Upper lobe of left lung (tissue), 6 donors: ENCODE measurements around the gene ZBTB38. TPM values are rescaled to one million over a fixed set of nuclear protein-coding genes. Genes with fewer than 3 reads are reported as not detected.
A peak's percentile ranks its signal among the peaks of the same experiment; 100 is the strongest.

ENCODE experiments used
- ATAC-seq, 2 donors: fragments of 200-7000 bp; cut with Tn5 transposase; one replicate each; pipeline ENCODE4 v1.9.1; 2022; ENCODE audit warnings: mild to moderate bottlenecking in 2 of 2, moderate library complexity in 2 of 2; ENCODE audit not compliant: low FRiP score in 2 of 2
- DNase-seq, 2 donors: peaks; one replicate each; pipeline ENCODE4 v3.0.0-alpha.2; 2019 to 2020
- H3K27ac ChIP-seq, 4 donors: fragments of 200-600 bp; sonication (generic); one replicate each; pipeline ENCODE4 v1.5.1; 2016 to 2019
- H3K27me3 ChIP-seq, 4 donors: fragments of 200-600 bp; sonication (generic); one replicate each; pipeline ENCODE4 v1.5.1; 2017 to 2019
- H3K36me3 ChIP-seq, 4 donors: fragments of 200-600 bp; sonication (generic); one replicate each; pipeline ENCODE4 v1.5.1; 2016 to 2019
- H3K4me1 ChIP-seq, 4 donors: fragments of 200-600 bp; sonication (generic); one replicate each; pipeline ENCODE4 v1.5.1; 2018 to 2019
- H3K4me3 ChIP-seq, 4 donors: fragments of 200-600 bp; sonication (generic); one replicate each; pipeline ENCODE4 v1.5.1; 2017 to 2019; ENCODE audit warnings: mild to moderate bottlenecking in 2 of 4, moderate library complexity in 1 of 4
- H3K9me3 ChIP-seq, 4 donors: fragments of 200-600 bp; sonication (generic); one replicate each; pipeline ENCODE4 v1.5.1; 2018 to 2019
- EP300 ChIP-seq, 4 donors: sonication (generic); formaldehyde crosslinking; IDR thresholded peaks; one replicate each; pipeline ENCODE4 v1.5.1; 2017; ENCODE audit warnings: antibody characterized with exemption in 4 of 4, control low read depth in 2 of 4
- POLR2A ChIP-seq, 4 donors: fragments of 450-650 bp; IDR thresholded peaks; one replicate each; pipeline ENCODE4 v1.5.1; 2016 to 2017; ENCODE audit warnings: antibody characterized with exemption in 4 of 4, mild to moderate bottlenecking in 2 of 4
- POLR2AphosphoS5 ChIP-seq, 2 donors: sonication (generic); formaldehyde crosslinking; IDR thresholded peaks; one replicate each; pipeline ENCODE4 v1.5.1; 2017; ENCODE audit warnings: antibody characterized with exemption in 2 of 2
- WGBS, 2 donors: methylation state at CpG; one replicate each; pipeline ENCODE4 v1.1.5; 2017 to 2018; 5-methylcytosine and 5-hydroxymethylcytosine counted together
- total RNA-seq, 6 donors: library from RNA; depleted of rRNA in 4 of 6; stranded (reverse); fragments of >200 nt in 4 of 6; gene quantifications; one replicate each; pipeline versions ENCODE4 v1.1.0 to v1.2.1, GENCODE V29; 2016 to 2021
- TF ChIP-seq, protein P1 (sequence below), 6 experiments: fragments of 450-650 bp in 4 of 6; fragments of 200-600 bp in 2 of 6; sonication (generic) in 2 of 6; IDR thresholded peaks; one replicate each; pipeline ENCODE4 v1.5.1; 2016 to 2019; ENCODE audit warnings: antibody characterized with exemption in 6 of 6
- donor health status: DM: no; HTN: no; CAD: no; lungs with moderate emphysema.
- donor health status: DM: no; HTN: yes; CAD: no; lungs with severe emphysema.

ZBTB38 gene
- total RNA-seq, 6 donors from 2014 or later: 80.2 to 146 (median 91.8) TPM

DNA sequence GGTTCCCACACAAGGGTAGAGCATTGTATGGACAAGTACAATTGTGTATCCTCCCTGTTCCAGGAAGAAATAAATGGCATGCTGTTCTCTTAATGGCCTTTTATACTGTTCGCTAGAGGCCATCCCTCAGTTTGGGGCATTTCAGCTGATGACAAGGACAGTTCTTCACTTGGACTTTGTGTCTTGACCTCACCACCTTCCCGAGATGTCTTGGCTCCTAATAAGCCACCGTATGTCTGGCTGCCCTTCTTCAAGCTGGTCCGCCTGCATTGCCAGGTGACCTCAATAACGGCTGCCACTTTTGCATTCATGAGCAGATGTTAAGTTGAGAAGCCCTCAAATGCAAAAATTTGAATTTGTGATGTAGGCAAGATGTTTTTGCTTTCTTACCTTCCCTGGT is 24.1 kb downstream of the ZBTB38 start:
- no peak for DNase-seq
- Histone ChIP-seq H3K36me3 (peaks cover 0 to 14% (median 8%) of the 10 kb centered on the region in 4 donors), H3K4me3 (no peak overlapping the region), H3K27ac (no peak overlapping the region), H3K4me1 (peaks cover 0 to 19% (median 12%) of the 10 kb centered on the region in 4 donors), H3K9me3 (peaks cover 0 to 3% (median 0%) of the 10 kb centered on the region in 4 donors), H3K27me3 (no peaks in the 10 kb centered on the region)
- 90 to 91% methylated on average over 5 of the region's 5 CpGs for WGBS, 2 donors
- TF ChIP-seq POLR2AphosphoS5 (IDR thresholded peaks at IDR 0.05) (no peak), POLR2A (IDR thresholded peaks at IDR 0.05) (no peak), EP300 (IDR thresholded peaks at IDR 0.05) (no peak)
- TF ChIP-seq, protein P1, sequence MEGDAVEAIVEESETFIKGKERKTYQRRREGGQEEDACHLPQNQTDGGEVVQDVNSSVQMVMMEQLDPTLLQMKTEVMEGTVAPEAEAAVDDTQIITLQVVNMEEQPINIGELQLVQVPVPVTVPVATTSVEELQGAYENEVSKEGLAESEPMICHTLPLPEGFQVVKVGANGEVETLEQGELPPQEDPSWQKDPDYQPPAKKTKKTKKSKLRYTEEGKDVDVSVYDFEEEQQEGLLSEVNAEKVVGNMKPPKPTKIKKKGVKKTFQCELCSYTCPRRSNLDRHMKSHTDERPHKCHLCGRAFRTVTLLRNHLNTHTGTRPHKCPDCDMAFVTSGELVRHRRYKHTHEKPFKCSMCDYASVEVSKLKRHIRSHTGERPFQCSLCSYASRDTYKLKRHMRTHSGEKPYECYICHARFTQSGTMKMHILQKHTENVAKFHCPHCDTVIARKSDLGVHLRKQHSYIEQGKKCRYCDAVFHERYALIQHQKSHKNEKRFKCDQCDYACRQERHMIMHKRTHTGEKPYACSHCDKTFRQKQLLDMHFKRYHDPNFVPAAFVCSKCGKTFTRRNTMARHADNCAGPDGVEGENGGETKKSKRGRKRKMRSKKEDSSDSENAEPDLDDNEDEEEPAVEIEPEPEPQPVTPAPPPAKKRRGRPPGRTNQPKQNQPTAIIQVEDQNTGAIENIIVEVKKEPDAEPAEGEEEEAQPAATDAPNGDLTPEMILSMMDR (IDR thresholded peaks at IDR 0.05): no peak
- ATAC-seq: no peak

- Histone ChIP-seq H3K27me3 (no peaks in the 10 kb centered on the region), H3K27ac (peak overlapping the region in 3 of 4 donors; percentile 20 to 50 (median 42)), H3K9me3 (peaks cover 0 to 3% (median 0%) of the 10 kb centered on the region in 4 donors), H3K4me3 (no peak overlapping the region), H3K36me3 (peaks cover 0 to 16% (median 8%) of the 10 kb centered on the region in 4 donors), H3K4me1 (peaks cover 0 to 19% (median 12%) of the 10 kb centered on the region in 4 donors)
- TF ChIP-seq, protein P1 (IDR thresholded peaks at IDR 0.05): no peak
- no peak for TF ChIP-seq POLR2A (IDR thresholded peaks at IDR 0.05)
- TF ChIP-seq POLR2AphosphoS5 (IDR thresholded peaks at IDR 0.05): no peak
- no peak for TF ChIP-seq EP300 (IDR thresholded peaks at IDR 0.05)
- ATAC-seq (peak in 1 of 2 donors; percentile 60), DNase-seq (no peak)
- 82 to 83% methylated on average over 6 of the region's 6 CpGs for WGBS, 2 donors
Observed at GRCh38 chr3:141392897-141393734, 24.8 kb downstream of the ZBTB38 start.

- no peak for ATAC-seq
- Histone ChIP-seq H3K9me3 (peaks cover 0 to 3% (median 0%) of the 10 kb centered on the region in 4 donors), H3K27ac (peak overlapping the region in 3 of 4 donors; percentile 20 to 50 (median 42)), H3K27me3 (no peaks in the 10 kb centered on the region), H3K4me1 (peaks cover 0 to 19% (median 11%) of the 10 kb centered on the region in 4 donors), H3K36me3 (peaks cover 0 to 16% (median 8%) of the 10 kb centered on the region in 4 donors), H3K4me3 (no peak overlapping the region)
- no peak for DNase-seq
- no peak for TF ChIP-seq POLR2A (IDR thresholded peaks at IDR 0.05)
- TF ChIP-seq EP300 (IDR thresholded peaks at IDR 0.05): no peak
- TF ChIP-seq, protein P1 (IDR thresholded peaks at IDR 0.05): no peak
- no peak for TF ChIP-seq POLR2AphosphoS5 (IDR thresholded peaks at IDR 0.05)
- WGBS, 2 donors: 80 to 84% methylated on average over 7 of the region's 7 CpGs
Observed at GRCh38 chr3:141393735-141394076, 25.4 kb downstream of the ZBTB38 start.

DNA sequence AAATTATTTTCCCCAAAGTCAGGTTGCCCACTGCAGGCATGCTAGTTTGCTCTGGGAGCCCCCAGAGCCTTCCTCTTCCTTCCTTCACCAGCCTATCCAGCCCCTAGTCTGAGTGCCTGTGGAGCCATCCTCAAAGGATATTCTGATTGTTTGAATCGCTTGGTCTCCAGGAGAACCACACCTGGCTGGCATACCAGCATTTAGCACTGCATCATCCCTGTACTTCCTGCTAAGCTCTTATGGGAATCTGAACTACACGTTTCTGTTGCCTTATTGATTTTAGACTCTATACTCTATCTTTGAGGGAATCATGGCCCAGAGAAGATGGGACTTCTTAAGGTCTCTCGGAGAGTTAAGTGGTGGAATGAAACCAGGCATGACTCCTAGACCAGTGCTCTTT is 26.3 kb downstream of the ZBTB38 start:
- Histone ChIP-seq H3K4me3 (no peak overlapping the region), H3K27ac (peak overlapping the region in 1 of 4 donors; percentile 18), H3K9me3 (peaks cover 0 to 3% (median 0%) of the 10 kb centered on the region in 4 donors), H3K4me1 (peaks cover 0 to 20% (median 15%) of the 10 kb centered on the region in 4 donors), H3K36me3 (peaks cover 0 to 16% (median 8%) of the 10 kb centered on the region in 4 donors), H3K27me3 (no peaks in the 10 kb centered on the region)
- WGBS, 2 donors: 81 to 88% methylated on average over 3 of the region's 3 CpGs
- ATAC-seq (no peak), DNase-seq (no peak)
- TF ChIP-seq POLR2A (IDR thresholded peaks at IDR 0.05): no peak
- no peak for TF ChIP-seq POLR2AphosphoS5 (IDR thresholded peaks at IDR 0.05)
- TF ChIP-seq, protein P1 (IDR thresholded peaks at IDR 0.05): no peak
- TF ChIP-seq EP300 (IDR thresholded peaks at IDR 0.05): no peak
